Upper lobe of right lung (tissue), 1 donor: ENCODE data around the gene PRDX1. TPM values are rescaled to one million over a fixed set of nuclear protein-coding genes. Genes with fewer than 3 reads are reported as not detected.
A peak's percentile ranks its signal among the peaks of the same experiment; 100 is the strongest.
"Not testable (repeated sequence)": the region's sequence is repeated elsewhere in the genome, so short reads cannot be mapped to it uniquely, and the experiment has no call there.

ENCODE experiments used
- ATAC-seq: fragments of 200-7000 bp; cut with Tn5 transposase; one replicate; pipeline ENCODE4 v1.9.1; 2020; ENCODE audit warnings: mild to moderate bottlenecking, moderate library complexity
- DNase-seq: peaks from one replicate; pipeline ENCODE4 v3.0.0-alpha.2; 2020
- H3K27ac ChIP-seq: fragments of 200-600 bp; one replicate; pipeline ENCODE4 v1.8.0; 2022
- H3K27me3 ChIP-seq: fragments of 200-600 bp; one replicate; pipeline ENCODE4 v1.8.0; 2022; ENCODE audit warnings: mild to moderate bottlenecking
- H3K36me3 ChIP-seq: fragments of 200-600 bp; one replicate; pipeline ENCODE4 v1.8.0; 2022
- H3K4me1 ChIP-seq: fragments of 200-600 bp; one replicate; pipeline ENCODE4 v1.8.0; 2022
- H3K4me3 ChIP-seq: fragments of 200-600 bp; one replicate; pipeline ENCODE4 v1.8.0; 2022; ENCODE audit warnings: mild to moderate bottlenecking
- H3K9me3 ChIP-seq: fragments of 200-600 bp; one replicate; pipeline ENCODE4 v1.8.0; 2022
- CTCF ChIP-seq: fragments of 200-600 bp; IDR thresholded peaks from one replicate; pipeline ENCODE4 v1.8.0; 2022; ENCODE audit warnings: antibody characterized with exemption
- intact Hi-C: fragments of 100-400 bp; cut with DNase I; formaldehyde crosslinking; loops from one replicate; pipeline ENCODE4 v1.11.0; 2022
- total RNA-seq: library from RNA; stranded (reverse); fragmentation: NEBNext Ultra II Directional; extraction: Animal tissue kit (Norgen Biotek cat#: 25700); gene quantifications from one replicate; pipeline ENCODE4 v1.2.1, GENCODE V29; 2021
- donor health status: DM: no; HTN: yes; CAD: no; lungs with severe emphysema.

PRDX1 gene
- total RNA-seq, 1 donor from 2014 or later = 401 TPM

- TF ChIP-seq CTCF = no peak
- no peak overlapping the region for H3K27ac ChIP-seq
- peaks cover 24% of the 10 kb centered on the region for H3K4me1 ChIP-seq
- no peak for ATAC-seq
- intact Hi-C loops = loop anchor here (5.0 kb wide), 1 partner anchor 48 kb away; no protein-coding TSS in a partner anchor
- H3K9me3 ChIP-seq = no peaks in the 10 kb centered on the region
- H3K27me3 ChIP-seq = no peaks in the 10 kb centered on the region
- peak overlapping the region; percentile 29 for H3K4me3 ChIP-seq
- DNase-seq = no peak
- H3K36me3 ChIP-seq = peaks cover 40% of the 10 kb centered on the region
Measured at GRCh38 chr1:45518910-45519309, 2.8 kb downstream of the PRDX1 start.

- Histone ChIP-seq H3K4me1 (peaks cover 24% of the 10 kb centered on the region), H3K36me3 (peaks cover 46% of the 10 kb centered on the region)
- H3K27me3 ChIP-seq, H3K27ac ChIP-seq, ATAC-seq, H3K9me3 ChIP-seq, DNase-seq, H3K4me3 ChIP-seq: not testable (repeated sequence)
- intact Hi-C loops = loop anchor here (5.0 kb wide), 1 partner anchor 49 kb away; no protein-coding TSS in a partner anchor
Measured at GRCh38 chr1:45518366-45518765, 3.3 kb downstream of the PRDX1 start.

GRCh38 chr1:45516465-45516864 is 5.2 kb downstream of the PRDX1 start:
- no peak for TF ChIP-seq CTCF
- Histone ChIP-seq H3K9me3 (no peaks in the 10 kb centered on the region), H3K27me3 (no peaks in the 10 kb centered on the region), H3K36me3 (peaks cover 64% of the 10 kb centered on the region), H3K4me3 (no peak overlapping the region), H3K4me1 (peaks cover 30% of the 10 kb centered on the region), H3K27ac (no peak overlapping the region)
- intact Hi-C loops = loop anchor here (5.0 kb wide), 1 partner anchor 51 kb away; no protein-coding TSS in a partner anchor
- DNase-seq = no peak
- no peak for ATAC-seq

- no peak overlapping the region for H3K4me3 ChIP-seq
- H3K4me1 ChIP-seq = peaks cover 30% of the 10 kb centered on the region
- ATAC-seq (no peak), DNase-seq (no peak)
- no peaks in the 10 kb centered on the region for H3K9me3 ChIP-seq
- H3K27me3 ChIP-seq = no peaks in the 10 kb centered on the region
- no peak overlapping the region for H3K27ac ChIP-seq
- no peak for TF ChIP-seq CTCF
- intact Hi-C loops = loop anchor here (5.0 kb wide), 1 partner anchor 51 kb away; no protein-coding TSS in a partner anchor
- H3K36me3 ChIP-seq = peaks cover 68% of the 10 kb centered on the region
Measured at GRCh38 chr1:45516036-45516435, 5.6 kb downstream of the PRDX1 start.

- ATAC-seq, H3K4me3 ChIP-seq, H3K9me3 ChIP-seq, intact Hi-C loops, DNase-seq, H3K27me3 ChIP-seq: not testable (repeated sequence)
- peak overlapping the region; percentile 63 for H3K27ac ChIP-seq
- H3K4me1 ChIP-seq = peaks cover 23% of the 10 kb centered on the region
- H3K36me3 ChIP-seq = peaks cover 91% of the 10 kb centered on the region
Measured at GRCh38 chr1:45513532-45514260, 8.0 kb downstream of the PRDX1 start.

GRCh38 chr1:45512641-45513054 is 9.0 kb downstream of the PRDX1 start:
- H3K9me3 ChIP-seq = no peaks in the 10 kb centered on the region
- ATAC-seq (peak; percentile 90), DNase-seq (no peak)
- TF ChIP-seq CTCF = peak; percentile 74
- no peaks in the 10 kb centered on the region for H3K27me3 ChIP-seq
- peak overlapping the region; percentile 63 for H3K27ac ChIP-seq
- intact Hi-C loops = no loop called here
- peaks cover 92% of the 10 kb centered on the region for H3K36me3 ChIP-seq
- H3K4me1 ChIP-seq = peaks cover 21% of the 10 kb centered on the region
- no peak overlapping the region for H3K4me3 ChIP-seq
